ENCODE results near the gene ITGAD. TPM values are rescaled to one million over a fixed set of nuclear protein-coding genes. Genes with fewer than 3 reads are reported as not detected.

The ITGAD gene
- total and polyA plus RNA-seq, 10 donors: 1.2 to 25.8 (median 17.2) TPM

DNA sequence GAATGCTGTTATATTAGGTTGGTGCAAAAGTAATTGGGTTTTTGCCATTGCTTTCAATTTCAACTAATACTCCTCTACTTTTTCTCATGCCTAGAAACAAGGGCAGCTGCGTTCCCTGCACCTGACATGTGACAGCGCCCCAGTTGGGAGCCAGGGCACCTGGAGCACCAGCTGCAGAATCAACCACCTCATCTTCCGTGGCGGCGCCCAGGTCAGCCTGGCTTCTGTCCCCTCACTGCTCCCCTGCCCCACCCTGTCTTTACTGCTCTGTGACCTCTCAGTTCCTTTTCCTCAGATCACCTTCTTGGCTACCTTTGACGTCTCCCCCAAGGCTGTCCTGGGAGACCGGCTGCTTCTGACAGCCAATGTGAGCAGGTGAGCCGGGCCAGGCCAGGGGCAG is 16.4 kb upstream of the ITGAD start:
- Histone ChIP-seq H3K27me3 (replicated peaks in 1 of 7) (peaks cover 0 to 6% (median 0%) of the 10 kb centered on the region in 7 donors), H3K9me3 (peaks cover 0 to 12% (median 3%) of the 10 kb centered on the region in 8 donors), H3K36me3 (peaks cover 0 to 91% (median 10%) of the 10 kb centered on the region in 6 donors), H3K4me1 (no peaks in the 10 kb centered on the region), H3K27ac (no peak overlapping the region), H3K4me3 (no peak overlapping the region)
- intact Hi-C loops (cut with DNase I; ENCODE audit: low total_unique reads): no loop called here
- DNase-seq: peak; percentile 60
- TF ChIP-seq, protein P1, sequence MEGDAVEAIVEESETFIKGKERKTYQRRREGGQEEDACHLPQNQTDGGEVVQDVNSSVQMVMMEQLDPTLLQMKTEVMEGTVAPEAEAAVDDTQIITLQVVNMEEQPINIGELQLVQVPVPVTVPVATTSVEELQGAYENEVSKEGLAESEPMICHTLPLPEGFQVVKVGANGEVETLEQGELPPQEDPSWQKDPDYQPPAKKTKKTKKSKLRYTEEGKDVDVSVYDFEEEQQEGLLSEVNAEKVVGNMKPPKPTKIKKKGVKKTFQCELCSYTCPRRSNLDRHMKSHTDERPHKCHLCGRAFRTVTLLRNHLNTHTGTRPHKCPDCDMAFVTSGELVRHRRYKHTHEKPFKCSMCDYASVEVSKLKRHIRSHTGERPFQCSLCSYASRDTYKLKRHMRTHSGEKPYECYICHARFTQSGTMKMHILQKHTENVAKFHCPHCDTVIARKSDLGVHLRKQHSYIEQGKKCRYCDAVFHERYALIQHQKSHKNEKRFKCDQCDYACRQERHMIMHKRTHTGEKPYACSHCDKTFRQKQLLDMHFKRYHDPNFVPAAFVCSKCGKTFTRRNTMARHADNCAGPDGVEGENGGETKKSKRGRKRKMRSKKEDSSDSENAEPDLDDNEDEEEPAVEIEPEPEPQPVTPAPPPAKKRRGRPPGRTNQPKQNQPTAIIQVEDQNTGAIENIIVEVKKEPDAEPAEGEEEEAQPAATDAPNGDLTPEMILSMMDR (IDR thresholded peaks at IDR 0.05 in 8 of 11, conservative IDR thresholded peaks at IDR 0.05 in 3 of 11): no peak
- TF ChIP-seq POLR2A (IDR thresholded peaks at IDR 0.05) (no peak), POLR2AphosphoS5 (IDR thresholded peaks at IDR 0.05) (peak in 1 of 3 donors; percentile 18)
- WGBS, 5 donors: 78 to 90% (median 82%) methylated on average over 8 of the region's 8 CpGs

DNA sequence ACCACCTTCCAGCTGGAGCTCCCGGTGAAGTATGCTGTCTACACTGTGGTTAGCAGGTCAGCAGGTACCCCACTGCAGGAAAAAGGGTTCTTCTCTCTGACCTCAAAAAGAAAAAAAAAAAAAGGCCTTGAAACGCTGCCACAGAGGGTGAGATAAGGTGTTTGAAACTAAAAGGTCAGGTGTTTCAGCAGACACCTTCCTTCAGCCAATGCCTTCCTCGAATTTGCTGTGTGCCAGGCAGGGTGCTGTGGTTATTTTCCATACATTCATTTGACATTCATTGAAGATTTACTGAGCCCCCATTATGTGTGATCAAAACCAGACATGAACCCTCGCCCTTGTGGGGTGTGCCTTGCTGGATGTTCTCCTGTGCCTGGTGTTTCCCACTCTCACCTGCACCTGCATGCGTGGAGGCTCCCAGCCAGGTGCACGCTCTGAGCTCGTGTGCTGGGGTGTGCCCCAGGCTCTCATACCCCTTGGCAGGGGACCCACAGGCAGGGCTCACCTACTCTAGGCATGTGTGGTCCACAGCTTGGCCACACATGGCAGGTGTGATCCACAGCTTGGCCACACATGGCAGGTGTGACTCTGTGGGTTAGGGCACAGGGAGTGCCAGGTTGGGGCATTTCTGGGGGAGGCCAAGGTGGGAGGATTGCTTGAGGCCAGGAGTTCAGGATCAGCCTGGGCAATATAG is 15.8 kb upstream of the ITGAD start:
- peaks cover 0 to 8% (median 0%) of the 10 kb centered on the region in 7 donors for H3K27me3 ChIP-seq (replicated peaks in 1 of 7)
- TF ChIP-seq POLR2AphosphoS5 (IDR thresholded peaks at IDR 0.05): peak in 1 of 3 donors; percentile 26
- TF ChIP-seq, protein P1 (IDR thresholded peaks at IDR 0.05 in 8 of 11, conservative IDR thresholded peaks at IDR 0.05 in 3 of 11): no peak
- H3K4me1 ChIP-seq: peaks cover 0 to 2% (median 2%) of the 10 kb centered on the region in 6 donors
- H3K4me3 ChIP-seq: no peak overlapping the region
- peaks cover 0 to 91% (median 9%) of the 10 kb centered on the region in 6 donors for H3K36me3 ChIP-seq
- WGBS, 5 donors: 72 to 80% (median 73%) methylated on average over 6 to 7 of the region's 7 CpGs
- H3K9me3 ChIP-seq: peaks cover 0 to 12% (median 3%) of the 10 kb centered on the region in 8 donors
- peak; percentile 47 for DNase-seq
- H3K27ac ChIP-seq: no peak overlapping the region
- intact Hi-C loops (cut with DNase I; ENCODE audit: low total_unique reads): no loop called here

DNA sequence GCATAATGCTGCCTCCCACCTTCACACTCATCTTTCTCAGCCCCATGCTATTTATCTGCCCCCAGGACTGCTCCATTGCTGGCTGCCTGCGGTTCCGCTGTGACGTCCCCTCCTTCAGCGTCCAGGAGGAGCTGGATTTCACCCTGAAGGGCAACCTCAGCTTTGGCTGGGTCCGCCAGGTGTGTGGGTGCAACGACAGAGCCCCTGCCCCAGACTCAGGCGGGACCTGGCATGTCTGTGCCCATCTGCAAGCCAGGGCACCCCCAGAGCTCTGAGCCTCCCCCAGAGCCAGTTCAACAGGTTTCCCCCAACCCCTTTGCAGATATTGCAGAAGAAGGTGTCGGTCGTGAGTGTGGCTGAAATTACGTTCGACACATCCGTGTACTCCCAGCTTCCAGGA is 12.9 kb upstream of the ITGAD start:
- peak; percentile 71 for DNase-seq
- intact Hi-C loops (cut with DNase I; ENCODE audit: low total_unique reads): loop anchor here (10.0 kb wide), 1 partner anchor 65 kb away; the partner anchor contains the start of gene ZNF843
- H3K4me1 ChIP-seq: peaks cover 0 to 8% (median 6%) of the 10 kb centered on the region in 6 donors
- no peak overlapping the region for H3K4me3 ChIP-seq
- 84 to 91% (median 89%) methylated on average over 12 of the region's 12 CpGs for WGBS, 5 donors
- H3K27me3 ChIP-seq (replicated peaks in 1 of 7): peaks cover 0 to 24% (median 0%) of the 10 kb centered on the region in 7 donors
- peaks cover 0 to 6% (median 1%) of the 10 kb centered on the region in 8 donors for H3K9me3 ChIP-seq
- TF ChIP-seq POLR2A (IDR thresholded peaks at IDR 0.05) (no peak), POLR2AphosphoS5 (IDR thresholded peaks at IDR 0.05) (no peak)
- TF ChIP-seq, protein P1 (IDR thresholded peaks at IDR 0.05 in 8 of 11, conservative IDR thresholded peaks at IDR 0.05 in 3 of 11): no peak
- no peak overlapping the region for H3K27ac ChIP-seq
- peaks cover 0 to 72% (median 9%) of the 10 kb centered on the region in 6 donors for H3K36me3 ChIP-seq

DNA sequence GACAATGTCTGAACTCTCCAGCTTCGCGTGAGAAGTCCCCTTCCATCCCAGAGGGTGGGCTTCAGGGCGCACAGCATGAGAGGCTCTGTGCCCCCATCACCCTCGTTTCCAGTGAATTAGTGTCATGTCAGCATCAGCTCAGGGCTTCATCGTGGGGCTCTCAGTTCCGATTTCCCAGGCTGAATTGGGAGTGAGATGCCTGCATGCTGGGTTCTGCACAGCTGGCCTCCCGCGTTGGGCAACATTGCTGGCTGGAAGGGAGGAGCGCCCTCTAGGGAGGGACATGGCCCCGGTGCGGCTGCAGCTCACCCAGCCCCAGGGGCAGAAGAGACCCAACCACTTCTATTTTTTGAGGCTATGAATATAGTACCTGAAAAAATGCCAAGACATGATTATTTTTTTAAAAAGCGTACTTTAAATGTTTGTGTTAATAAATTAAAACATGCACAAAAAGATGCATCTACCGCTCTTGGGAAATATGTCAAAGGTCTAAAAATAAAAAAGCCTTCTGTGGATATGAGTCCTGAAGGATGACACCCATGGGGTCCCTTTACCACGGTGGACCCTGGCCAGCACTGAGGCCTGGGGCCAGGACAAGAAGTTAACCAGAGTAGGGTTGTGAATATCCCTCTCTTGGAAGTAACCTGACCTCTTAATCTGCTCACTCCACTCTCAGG is 10.5 kb upstream of the ITGAD start:
- peaks cover 0 to 14% (median 6%) of the 10 kb centered on the region in 6 donors for H3K4me1 ChIP-seq
- peaks cover 0 to 30% (median 0%) of the 10 kb centered on the region in 7 donors for H3K27me3 ChIP-seq (replicated peaks in 1 of 7)
- peak; percentile 93 for DNase-seq
- peaks cover 0 to 55% (median 4%) of the 10 kb centered on the region in 6 donors for H3K36me3 ChIP-seq
- intact Hi-C loops (cut with DNase I; ENCODE audit: low total_unique reads): loop anchor here (10.0 kb wide), 1 partner anchor 62 kb away; the partner anchor contains the start of gene ZNF843
- WGBS, 5 donors: 29 to 32% (median 29%) methylated on average over 14 of the region's 14 CpGs
- TF ChIP-seq POLR2A (IDR thresholded peaks at IDR 0.05) (no peak), POLR2AphosphoS5 (IDR thresholded peaks at IDR 0.05) (peak; percentile 60 to 81 (median 64))
- TF ChIP-seq, protein P1 (IDR thresholded peaks at IDR 0.05 in 8 of 11, conservative IDR thresholded peaks at IDR 0.05 in 3 of 11): peak; percentile 34 to 87 (median 71)
- H3K27ac ChIP-seq: no peak overlapping the region
- no peak overlapping the region for H3K4me3 ChIP-seq
- no peaks in the 10 kb centered on the region for H3K9me3 ChIP-seq
